Fibroblast of the aortic adventitia (primary cell): Measurements from ENCODE around the gene AP1M2. TPM values are rescaled to one million over a fixed set of nuclear protein-coding genes. Genes with fewer than 3 reads are reported as not detected.
"Not testable (repeated sequence)": the region's sequence is repeated elsewhere in the genome, so short reads cannot be mapped to it uniquely, and the experiment has no call there.

Experiments used
- DNase-seq: peaks from one replicate; pipeline ENCODE4 v3.0.0-alpha.2; 2010; ENCODE audit warnings: low read depth
- H3K4me3 ChIP-seq: 2 replicates; pipeline ENCODE4 v1.5.1; 2011; ENCODE audit warnings: low read depth, mild to moderate bottlenecking, control low read depth, low read length, moderate library complexity
- total RNA-seq: library from RNA; depleted of rRNA; stranded (reverse); fragments of >200 nt; gene quantifications from 2 replicates; pipeline ENCODE4 v1.2.3, GENCODE V29; 2012; ENCODE audit warnings: low replicate concordance
- TF ChIP-seq, protein P1 (sequence below): IDR thresholded peaks from 2 replicates; pipeline ENCODE4 v1.5.1; 2011; ENCODE audit warnings: mild to moderate bottlenecking, low read length, control low read depth, inconsistent platforms; ENCODE audit not compliant: insufficient read depth

Gene AP1M2
- total RNA-seq, 1 donor: not detected

DNA sequence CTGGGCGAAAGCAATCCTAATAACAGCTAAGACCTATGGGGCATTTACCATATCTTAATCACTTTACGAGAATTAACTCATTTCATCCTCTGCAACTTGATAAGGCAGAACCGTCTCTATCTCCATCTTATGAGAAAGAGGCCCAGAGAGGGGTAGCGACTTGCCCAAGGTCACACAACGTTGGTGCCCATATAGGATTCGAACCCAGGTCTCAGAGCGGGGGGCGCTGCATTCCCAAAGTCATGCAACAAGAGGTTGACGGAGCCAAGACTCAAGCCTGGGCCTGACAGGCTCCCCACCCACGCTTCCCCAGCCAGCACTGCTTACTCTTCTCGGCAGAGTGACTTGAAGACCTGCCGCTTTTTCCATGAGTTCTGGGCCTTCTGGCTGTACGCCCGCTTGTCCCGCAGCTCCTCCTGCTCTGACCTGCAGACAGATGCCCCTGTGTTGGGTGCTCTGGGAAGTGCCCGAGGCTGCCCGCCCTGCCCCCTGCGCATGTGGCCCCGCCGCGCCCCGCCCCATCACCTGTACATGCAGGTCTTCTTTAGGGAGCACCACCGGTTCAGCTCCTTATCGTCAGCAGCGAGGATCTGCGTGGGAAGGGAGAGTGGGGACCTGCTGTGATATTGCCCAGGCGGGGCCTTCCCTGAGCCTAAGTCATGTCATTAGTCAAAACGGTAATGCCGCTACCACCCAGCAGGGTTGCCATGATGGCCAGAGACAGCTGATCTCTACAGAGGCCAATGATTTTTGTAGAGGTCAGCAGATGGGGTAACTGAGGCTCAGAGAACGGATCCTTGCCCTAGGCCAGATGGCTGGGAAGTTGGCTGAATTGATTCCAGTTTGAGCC lies 32.1 kb downstream of the AP1M2 start:
- no peak for DNase-seq
- TF ChIP-seq, protein P1, sequence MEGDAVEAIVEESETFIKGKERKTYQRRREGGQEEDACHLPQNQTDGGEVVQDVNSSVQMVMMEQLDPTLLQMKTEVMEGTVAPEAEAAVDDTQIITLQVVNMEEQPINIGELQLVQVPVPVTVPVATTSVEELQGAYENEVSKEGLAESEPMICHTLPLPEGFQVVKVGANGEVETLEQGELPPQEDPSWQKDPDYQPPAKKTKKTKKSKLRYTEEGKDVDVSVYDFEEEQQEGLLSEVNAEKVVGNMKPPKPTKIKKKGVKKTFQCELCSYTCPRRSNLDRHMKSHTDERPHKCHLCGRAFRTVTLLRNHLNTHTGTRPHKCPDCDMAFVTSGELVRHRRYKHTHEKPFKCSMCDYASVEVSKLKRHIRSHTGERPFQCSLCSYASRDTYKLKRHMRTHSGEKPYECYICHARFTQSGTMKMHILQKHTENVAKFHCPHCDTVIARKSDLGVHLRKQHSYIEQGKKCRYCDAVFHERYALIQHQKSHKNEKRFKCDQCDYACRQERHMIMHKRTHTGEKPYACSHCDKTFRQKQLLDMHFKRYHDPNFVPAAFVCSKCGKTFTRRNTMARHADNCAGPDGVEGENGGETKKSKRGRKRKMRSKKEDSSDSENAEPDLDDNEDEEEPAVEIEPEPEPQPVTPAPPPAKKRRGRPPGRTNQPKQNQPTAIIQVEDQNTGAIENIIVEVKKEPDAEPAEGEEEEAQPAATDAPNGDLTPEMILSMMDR: peak; percentile 8
- H3K4me3 ChIP-seq: no peak overlapping the region

DNA sequence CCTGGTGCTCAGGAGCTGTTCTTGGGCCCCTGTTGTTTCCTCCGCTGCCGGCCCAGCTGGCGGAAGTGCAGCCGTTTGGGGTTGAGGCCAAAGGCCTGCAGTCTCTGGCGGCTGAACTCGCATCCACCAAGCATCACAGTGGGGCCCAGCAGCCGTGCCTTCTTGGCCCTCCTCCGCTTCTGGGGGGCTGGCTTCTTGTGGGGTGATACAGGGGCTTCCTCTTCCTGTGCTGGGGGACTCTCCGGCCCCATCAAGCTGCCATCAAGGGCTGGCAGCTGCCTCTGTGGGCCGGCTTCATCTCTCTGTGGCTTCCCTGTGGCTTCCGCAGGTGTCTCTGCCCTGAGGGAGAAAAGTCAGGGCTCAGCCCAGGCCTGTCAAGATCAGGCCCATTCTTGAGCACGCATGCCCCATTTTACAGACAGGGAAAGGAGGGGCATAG lies 33.1 kb downstream of the AP1M2 start:
- TF ChIP-seq, protein P1: no peak
- H3K4me3 ChIP-seq: no peak overlapping the region
- no peak for DNase-seq

DNA sequence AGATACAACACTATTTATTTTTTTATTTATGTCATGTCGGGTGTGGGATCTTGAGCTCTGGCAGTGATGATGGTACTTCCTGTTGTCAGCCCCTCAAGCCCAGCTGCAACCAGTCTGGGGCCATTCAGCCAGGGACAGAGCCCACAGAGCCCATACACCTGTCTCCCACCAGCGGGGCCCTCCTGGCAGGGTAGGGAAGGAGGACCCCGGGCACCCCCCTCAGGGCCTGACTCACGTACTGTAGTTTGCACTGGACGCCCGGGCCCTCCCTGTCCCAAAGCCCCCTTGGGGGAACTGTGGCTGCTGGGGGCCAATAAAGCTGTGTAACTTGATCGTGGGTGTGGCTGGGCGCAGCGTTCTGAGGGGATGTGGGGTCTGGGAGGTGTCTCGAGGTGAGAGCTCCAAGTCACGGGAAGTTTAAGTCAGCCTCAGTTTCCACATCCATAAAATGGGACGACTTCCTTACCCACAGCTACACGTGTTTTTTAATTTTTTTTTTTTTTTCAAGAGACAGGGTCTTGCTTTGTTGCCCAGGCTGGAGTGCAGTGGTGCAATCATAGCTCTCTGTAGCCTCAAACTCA lies 33.9 kb downstream of the AP1M2 start:
- H3K4me3 ChIP-seq: no peak overlapping the region
- no peak for DNase-seq
- TF ChIP-seq, protein P1: no peak

DNA sequence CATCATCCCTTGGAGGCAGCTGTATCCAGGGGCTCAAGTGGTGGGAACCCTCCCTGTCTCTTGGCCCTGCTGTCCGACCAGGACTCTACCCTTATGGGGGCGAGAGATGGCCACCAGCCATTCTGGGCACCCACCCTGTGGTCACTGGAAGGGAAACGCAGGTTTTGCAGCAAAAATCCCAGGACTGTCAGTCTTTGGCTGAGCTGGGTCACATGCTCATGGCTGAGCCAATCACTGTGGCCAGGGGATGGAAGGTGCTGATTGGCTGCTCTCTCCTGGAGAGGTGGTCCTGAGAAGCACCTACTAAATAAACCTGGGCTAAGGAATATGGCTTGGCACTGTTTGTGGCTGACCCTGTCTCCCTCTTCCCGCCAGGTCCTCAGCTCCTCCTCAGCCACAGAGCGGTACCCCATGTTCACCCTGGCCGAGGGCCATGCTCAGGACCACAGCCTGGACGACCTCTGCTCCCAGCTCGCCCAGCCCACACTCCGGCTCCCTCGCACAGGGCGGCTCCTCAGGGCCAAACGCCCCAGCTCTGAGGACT lies 34.5 kb downstream of the AP1M2 start:
- no peak overlapping the region for H3K4me3 ChIP-seq
- DNase-seq: no peak
- TF ChIP-seq, protein P1: no peak

DNA sequence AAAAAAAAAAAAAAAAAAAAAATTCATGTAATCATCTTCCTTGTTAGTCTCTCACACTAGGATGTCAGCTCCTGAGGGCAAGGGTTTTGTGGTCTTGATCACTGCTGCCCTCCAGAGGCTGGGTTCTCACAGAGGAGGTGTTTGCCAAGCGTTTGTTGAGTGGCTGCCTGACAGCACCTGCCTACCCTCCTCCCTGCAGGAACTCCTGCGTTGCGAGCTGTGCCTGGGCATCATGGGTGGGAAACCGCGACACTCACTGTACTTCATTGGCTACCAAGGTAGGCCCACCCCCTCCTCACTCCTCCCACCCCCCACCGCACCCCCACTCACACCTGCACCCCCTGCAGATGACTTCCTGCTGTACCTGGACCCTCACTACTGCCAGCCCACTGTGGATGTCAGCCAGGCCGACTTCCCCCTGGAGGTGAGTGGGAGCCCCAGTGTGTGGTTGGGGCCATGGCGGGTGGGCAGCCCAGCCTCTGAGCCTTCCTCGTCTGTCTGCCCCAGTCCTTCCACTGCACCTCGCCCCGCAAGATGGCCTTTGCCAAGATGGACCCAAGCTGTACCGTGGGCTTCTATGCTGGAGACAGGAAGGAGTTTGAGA lies 35.3 kb downstream of the AP1M2 start:
- no peak overlapping the region for H3K4me3 ChIP-seq
- peak; percentile 42 for DNase-seq
- TF ChIP-seq, protein P1: peak; percentile 29

DNA sequence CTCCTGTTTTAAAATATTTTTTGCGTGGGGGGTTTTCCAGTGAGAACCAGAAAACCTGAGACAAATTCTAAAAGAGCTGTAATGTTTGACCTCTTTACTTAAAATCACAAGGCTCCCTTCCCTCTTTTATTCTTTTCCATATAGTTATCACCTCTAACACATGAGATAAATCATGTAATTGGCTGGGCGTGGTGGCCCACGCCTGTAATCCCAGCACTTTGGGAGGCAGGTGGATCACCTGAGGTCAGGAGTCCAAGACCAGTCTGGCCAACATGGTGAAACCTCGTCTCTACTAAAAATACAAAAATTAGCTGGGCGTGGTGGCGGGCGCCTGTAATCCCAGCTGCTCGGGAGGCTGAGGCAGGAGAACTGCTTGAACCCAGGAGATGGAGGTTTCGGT lies 36.1 kb downstream of the AP1M2 start:
- H3K4me3 ChIP-seq, DNase-seq: not testable (repeated sequence)

DNA sequence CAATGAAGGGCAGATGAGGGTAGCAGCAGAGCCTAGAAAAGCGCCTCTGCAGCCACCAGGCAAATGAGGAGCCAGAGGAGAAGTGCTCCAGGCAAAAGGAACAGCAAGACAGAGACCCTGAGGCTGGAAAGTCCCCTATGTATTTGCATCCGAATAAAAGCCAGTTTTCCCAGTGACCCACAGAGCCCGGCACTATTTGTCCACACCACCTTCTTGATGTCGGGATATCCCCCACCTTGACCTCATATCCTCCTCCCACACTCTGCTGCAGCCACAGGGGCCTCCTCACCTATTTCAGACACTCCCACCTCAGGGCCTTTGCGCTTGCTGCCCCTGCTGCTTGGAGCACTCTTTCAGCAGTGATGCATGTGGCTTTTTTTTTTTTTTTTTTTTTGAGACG lies 36.8 kb downstream of the AP1M2 start:
- DNase-seq: no peak
- TF ChIP-seq, protein P1: no peak
- no peak overlapping the region for H3K4me3 ChIP-seq
